Measurements from ENCODE around the gene MERTK. TPM values are rescaled to one million over a fixed set of nuclear protein-coding genes. Genes with fewer than 3 reads are reported as not detected.
"Not testable (repeated sequence)": the region's sequence is repeated elsewhere in the genome, so short reads cannot be mapped to it uniquely, and the experiment has no call there.

Gene MERTK
- total RNA-seq, 1 donor from 2014 or later, result 4.2 TPM

- H3K27me3 ChIP-seq (ENCODE audit: control insufficient read depth in 3 of 3, insufficient read depth in 3 of 3, low read length in 3 of 3), result no peaks in the 10 kb centered on the region
- no peak overlapping the region for H3K4me3 ChIP-seq (ENCODE audit: low read length in 3 of 3)
- no peak overlapping the region for H3K27ac ChIP-seq (ENCODE audit: low read depth, low read length)
- no peaks in the 10 kb centered on the region for H3K36me3 ChIP-seq (ENCODE audit: control insufficient read depth in 3 of 3, insufficient read depth in 3 of 3, low read length in 3 of 3)
- H3K9ac ChIP-seq (ENCODE audit: low read depth in 1 of 3, low read length in 3 of 3), result no peak overlapping the region
- no peaks in the 10 kb centered on the region for H3K9me3 ChIP-seq (ENCODE audit: control insufficient read depth in 3 of 3, low read length in 3 of 3)
- H3K4me1 ChIP-seq (ENCODE audit: control insufficient read depth in 3 of 3, insufficient read depth in 3 of 3, low read length in 3 of 3), result no peaks in the 10 kb centered on the region
Measured at GRCh38 chr2:111923276-111923804, 24.9 kb downstream of the MERTK start.

GRCh38 chr2:111924617-111925107 lies 26.3 kb downstream of the MERTK start:
- Histone ChIP-seq H3K9ac (ENCODE audit: low read depth in 1 of 3, low read length in 3 of 3) (no peak overlapping the region), H3K9me3 (ENCODE audit: control insufficient read depth in 3 of 3, low read length in 3 of 3) (no peaks in the 10 kb centered on the region), H3K27ac (ENCODE audit: low read depth, low read length) (no peak overlapping the region), H3K4me3 (ENCODE audit: low read length in 3 of 3) (no peak overlapping the region), H3K27me3 (ENCODE audit: control insufficient read depth in 3 of 3, insufficient read depth in 3 of 3, low read length in 3 of 3) (no peaks in the 10 kb centered on the region), H3K36me3 (ENCODE audit: control insufficient read depth in 3 of 3, insufficient read depth in 3 of 3, low read length in 3 of 3) (no peaks in the 10 kb centered on the region), H3K4me1 (ENCODE audit: control insufficient read depth in 3 of 3, insufficient read depth in 3 of 3, low read length in 3 of 3) (no peaks in the 10 kb centered on the region)

- Histone ChIP-seq H3K9me3 (ENCODE audit: control insufficient read depth in 3 of 3, low read length in 3 of 3) (no peaks in the 10 kb centered on the region), H3K4me3 (ENCODE audit: low read length in 3 of 3) (no peak overlapping the region), H3K4me1 (ENCODE audit: control insufficient read depth in 3 of 3, insufficient read depth in 3 of 3, low read length in 3 of 3) (no peaks in the 10 kb centered on the region), H3K27me3 (ENCODE audit: control insufficient read depth in 3 of 3, insufficient read depth in 3 of 3, low read length in 3 of 3) (no peaks in the 10 kb centered on the region), H3K9ac (ENCODE audit: low read depth in 1 of 3, low read length in 3 of 3) (no peak overlapping the region), H3K27ac (ENCODE audit: low read depth, low read length) (no peak overlapping the region), H3K36me3 (ENCODE audit: control insufficient read depth in 3 of 3, insufficient read depth in 3 of 3, low read length in 3 of 3) (peaks cover 0 to 2% (median 0%) of the 10 kb centered on the region in 3 donors)
Measured at GRCh38 chr2:111927723-111928122, 29.3 kb downstream of the MERTK start.

- H3K27ac ChIP-seq (ENCODE audit: low read depth, low read length), result no peak overlapping the region
- peaks cover 0 to 2% (median 0%) of the 10 kb centered on the region in 3 donors for H3K36me3 ChIP-seq (ENCODE audit: control insufficient read depth in 3 of 3, insufficient read depth in 3 of 3, low read length in 3 of 3)
- H3K27me3 ChIP-seq (ENCODE audit: control insufficient read depth in 3 of 3, insufficient read depth in 3 of 3, low read length in 3 of 3), result no peaks in the 10 kb centered on the region
- no peak overlapping the region for H3K9ac ChIP-seq (ENCODE audit: low read depth in 1 of 3, low read length in 3 of 3)
- no peaks in the 10 kb centered on the region for H3K4me1 ChIP-seq (ENCODE audit: control insufficient read depth in 3 of 3, insufficient read depth in 3 of 3, low read length in 3 of 3)
- no peak overlapping the region for H3K4me3 ChIP-seq (ENCODE audit: low read length in 3 of 3)
- H3K9me3 ChIP-seq (ENCODE audit: control insufficient read depth in 3 of 3, low read length in 3 of 3), result no peaks in the 10 kb centered on the region
Measured at GRCh38 chr2:111930409-111930808, 32.0 kb downstream of the MERTK start.

GRCh38 chr2:111930875-111931274 lies 32.5 kb downstream of the MERTK start:
- peaks cover 0 to 2% (median 0%) of the 10 kb centered on the region in 3 donors for H3K36me3 ChIP-seq (ENCODE audit: control insufficient read depth in 3 of 3, insufficient read depth in 3 of 3, low read length in 3 of 3)
- no peaks in the 10 kb centered on the region for H3K9me3 ChIP-seq (ENCODE audit: control insufficient read depth in 3 of 3, low read length in 3 of 3)
- no peak overlapping the region for H3K27ac ChIP-seq (ENCODE audit: low read depth, low read length)
- no peaks in the 10 kb centered on the region for H3K4me1 ChIP-seq (ENCODE audit: control insufficient read depth in 3 of 3, insufficient read depth in 3 of 3, low read length in 3 of 3)
- H3K4me3 ChIP-seq (ENCODE audit: low read length in 3 of 3), result no peak overlapping the region
- no peak overlapping the region for H3K9ac ChIP-seq (ENCODE audit: low read depth in 1 of 3, low read length in 3 of 3)
- H3K27me3 ChIP-seq (ENCODE audit: control insufficient read depth in 3 of 3, insufficient read depth in 3 of 3, low read length in 3 of 3), result no peaks in the 10 kb centered on the region

GRCh38 chr2:111932841-111933291 lies 34.5 kb downstream of the MERTK start:
- H3K4me3 ChIP-seq (ENCODE audit: low read length in 3 of 3), result no peak overlapping the region
- H3K9ac ChIP-seq (ENCODE audit: low read depth in 1 of 3, low read length in 3 of 3), result no peak overlapping the region
- no peaks in the 10 kb centered on the region for H3K4me1 ChIP-seq (ENCODE audit: control insufficient read depth in 3 of 3, insufficient read depth in 3 of 3, low read length in 3 of 3)
- H3K27ac ChIP-seq (ENCODE audit: low read depth, low read length), result no peak overlapping the region
- peaks cover 0 to 2% (median 0%) of the 10 kb centered on the region in 3 donors for H3K36me3 ChIP-seq (ENCODE audit: control insufficient read depth in 3 of 3, insufficient read depth in 3 of 3, low read length in 3 of 3)
- H3K27me3 ChIP-seq (ENCODE audit: control insufficient read depth in 3 of 3, insufficient read depth in 3 of 3, low read length in 3 of 3), result no peaks in the 10 kb centered on the region
- H3K9me3 ChIP-seq (ENCODE audit: control insufficient read depth in 3 of 3, low read length in 3 of 3), result no peaks in the 10 kb centered on the region

GRCh38 chr2:111933900-111934299 lies 35.5 kb downstream of the MERTK start:
- not testable (repeated sequence) for H3K36me3 ChIP-seq (ENCODE audit: control insufficient read depth in 3 of 3, insufficient read depth in 3 of 3, low read length in 3 of 3); H3K27ac ChIP-seq (ENCODE audit: low read depth, low read length); H3K4me1 ChIP-seq (ENCODE audit: control insufficient read depth in 3 of 3, insufficient read depth in 3 of 3, low read length in 3 of 3); H3K4me3 ChIP-seq (ENCODE audit: low read length in 3 of 3); H3K9me3 ChIP-seq (ENCODE audit: control insufficient read depth in 3 of 3, low read length in 3 of 3); H3K9ac ChIP-seq (ENCODE audit: low read depth in 1 of 3, low read length in 3 of 3); H3K27me3 ChIP-seq (ENCODE audit: control insufficient read depth in 3 of 3, insufficient read depth in 3 of 3, low read length in 3 of 3)

- no peaks in the 10 kb centered on the region for H3K36me3 ChIP-seq (ENCODE audit: control insufficient read depth in 3 of 3, insufficient read depth in 3 of 3, low read length in 3 of 3)
- H3K9ac ChIP-seq (ENCODE audit: low read depth in 1 of 3, low read length in 3 of 3), result no peak overlapping the region
- H3K27ac ChIP-seq (ENCODE audit: low read depth, low read length), result no peak overlapping the region
- no peaks in the 10 kb centered on the region for H3K4me1 ChIP-seq (ENCODE audit: control insufficient read depth in 3 of 3, insufficient read depth in 3 of 3, low read length in 3 of 3)
- H3K4me3 ChIP-seq (ENCODE audit: low read length in 3 of 3), result no peak overlapping the region
- no peaks in the 10 kb centered on the region for H3K27me3 ChIP-seq (ENCODE audit: control insufficient read depth in 3 of 3, insufficient read depth in 3 of 3, low read length in 3 of 3)
- no peaks in the 10 kb centered on the region for H3K9me3 ChIP-seq (ENCODE audit: control insufficient read depth in 3 of 3, low read length in 3 of 3)
Measured at GRCh38 chr2:111936881-111937280, 38.5 kb downstream of the MERTK start.

GRCh38 chr2:111938392-111938791 lies 40.0 kb downstream of the MERTK start:
- no peak overlapping the region for H3K4me3 ChIP-seq (ENCODE audit: low read length in 3 of 3)
- H3K9me3 ChIP-seq (ENCODE audit: control insufficient read depth in 3 of 3, low read length in 3 of 3), result no peaks in the 10 kb centered on the region
- H3K9ac ChIP-seq (ENCODE audit: low read depth in 1 of 3, low read length in 3 of 3), result no peak overlapping the region
- H3K27me3 ChIP-seq (ENCODE audit: control insufficient read depth in 3 of 3, insufficient read depth in 3 of 3, low read length in 3 of 3), result no peaks in the 10 kb centered on the region
- no peaks in the 10 kb centered on the region for H3K36me3 ChIP-seq (ENCODE audit: control insufficient read depth in 3 of 3, insufficient read depth in 3 of 3, low read length in 3 of 3)
- no peak overlapping the region for H3K27ac ChIP-seq (ENCODE audit: low read depth, low read length)
- H3K4me1 ChIP-seq (ENCODE audit: control insufficient read depth in 3 of 3, insufficient read depth in 3 of 3, low read length in 3 of 3), result no peaks in the 10 kb centered on the region

- Histone ChIP-seq H3K4me1 (ENCODE audit: control insufficient read depth in 3 of 3, insufficient read depth in 3 of 3, low read length in 3 of 3) (no peaks in the 10 kb centered on the region), H3K4me3 (ENCODE audit: low read length in 3 of 3) (no peak overlapping the region), H3K27me3 (ENCODE audit: control insufficient read depth in 3 of 3, insufficient read depth in 3 of 3, low read length in 3 of 3) (no peaks in the 10 kb centered on the region), H3K9ac (ENCODE audit: low read depth in 1 of 3, low read length in 3 of 3) (no peak overlapping the region), H3K27ac (ENCODE audit: low read depth, low read length) (no peak overlapping the region), H3K9me3 (ENCODE audit: control insufficient read depth in 3 of 3, low read length in 3 of 3) (no peaks in the 10 kb centered on the region), H3K36me3 (ENCODE audit: control insufficient read depth in 3 of 3, insufficient read depth in 3 of 3, low read length in 3 of 3) (no peaks in the 10 kb centered on the region)
Measured at GRCh38 chr2:111940333-111941196, 42.2 kb downstream of the MERTK start.
